Osteocyte (in vitro differentiated cells): ENCODE results near the gene GARS1. TPM values are rescaled to one million over a fixed set of nuclear protein-coding genes. Genes with fewer than 3 reads are reported as not detected.

Source experiments
- DNase-seq: peaks from one replicate; pipeline ENCODE4 v3.0.0; 2021; ENCODE audit warnings: mixed read lengths; ENCODE audit not compliant: unreplicated experiment; ENCODE audit errors: extremely low spot score
- H3K27ac Mint-ChIP-seq: one replicate; pipeline ENCODE4 v1.8.0; 2021; ENCODE audit warnings: mild to moderate bottlenecking, mixed read lengths; ENCODE audit not compliant: unreplicated experiment
- H3K27me3 Mint-ChIP-seq: one replicate; pipeline ENCODE4 v1.8.0; 2021; ENCODE audit warnings: mixed read lengths; ENCODE audit not compliant: unreplicated experiment
- H3K36me3 Mint-ChIP-seq: one replicate; pipeline ENCODE4 v1.8.0; 2021; ENCODE audit warnings: mixed read lengths; ENCODE audit not compliant: unreplicated experiment
- H3K4me1 Mint-ChIP-seq: one replicate; pipeline ENCODE4 v1.8.0; 2021; ENCODE audit warnings: mixed read lengths; ENCODE audit not compliant: unreplicated experiment
- H3K4me3 Mint-ChIP-seq: one replicate; pipeline ENCODE4 v1.8.0; 2021; ENCODE audit warnings: mild to moderate bottlenecking, moderate library complexity, mixed read lengths; ENCODE audit not compliant: unreplicated experiment
- H3K9me3 Mint-ChIP-seq: one replicate; pipeline ENCODE4 v1.8.0; 2021; ENCODE audit warnings: mixed read lengths; ENCODE audit not compliant: unreplicated experiment
- total RNA-seq: library from RNA; stranded (reverse); gene quantifications from 2 replicates; pipeline ENCODE4 v1.2.1, GENCODE V29; 2021
- TF ChIP-seq, protein P1 (sequence below): fragments of 200-600 bp; sonication (generic); IDR thresholded peaks from 2 replicates; pipeline ENCODE4 v1.5.0; 2021; ENCODE audit warnings: antibody characterized with exemption, mild to moderate bottlenecking, moderate library complexity

Gene GARS1
- total RNA-seq, 1 donor from 2014 or later, result 320 TPM

DNA sequence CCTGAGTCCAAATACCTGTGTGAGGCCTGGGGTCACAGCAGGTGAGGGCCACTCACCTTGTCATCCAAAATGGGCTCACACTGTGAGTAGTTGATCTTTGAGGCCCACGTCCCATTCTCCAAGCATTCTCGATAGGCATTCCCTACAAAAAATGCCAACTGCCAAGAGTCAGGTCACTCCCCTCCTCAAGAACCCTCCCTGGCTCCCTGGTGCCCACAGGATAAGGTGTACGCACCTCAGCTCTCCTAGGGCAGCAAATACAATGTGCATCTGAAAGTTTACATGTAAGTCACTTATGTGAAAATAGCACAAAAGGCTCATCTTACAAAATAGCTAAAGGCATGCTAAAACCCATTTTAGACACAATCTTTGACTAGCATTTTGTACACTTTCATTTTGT is 72.5 kb downstream of the GARS1 start:
- no peak overlapping the region for H3K27ac Mint-ChIP-seq
- no peak overlapping the region for H3K4me3 Mint-ChIP-seq
- no peaks in the 10 kb centered on the region for H3K36me3 Mint-ChIP-seq
- DNase-seq, result no peak
- TF ChIP-seq, protein P1, sequence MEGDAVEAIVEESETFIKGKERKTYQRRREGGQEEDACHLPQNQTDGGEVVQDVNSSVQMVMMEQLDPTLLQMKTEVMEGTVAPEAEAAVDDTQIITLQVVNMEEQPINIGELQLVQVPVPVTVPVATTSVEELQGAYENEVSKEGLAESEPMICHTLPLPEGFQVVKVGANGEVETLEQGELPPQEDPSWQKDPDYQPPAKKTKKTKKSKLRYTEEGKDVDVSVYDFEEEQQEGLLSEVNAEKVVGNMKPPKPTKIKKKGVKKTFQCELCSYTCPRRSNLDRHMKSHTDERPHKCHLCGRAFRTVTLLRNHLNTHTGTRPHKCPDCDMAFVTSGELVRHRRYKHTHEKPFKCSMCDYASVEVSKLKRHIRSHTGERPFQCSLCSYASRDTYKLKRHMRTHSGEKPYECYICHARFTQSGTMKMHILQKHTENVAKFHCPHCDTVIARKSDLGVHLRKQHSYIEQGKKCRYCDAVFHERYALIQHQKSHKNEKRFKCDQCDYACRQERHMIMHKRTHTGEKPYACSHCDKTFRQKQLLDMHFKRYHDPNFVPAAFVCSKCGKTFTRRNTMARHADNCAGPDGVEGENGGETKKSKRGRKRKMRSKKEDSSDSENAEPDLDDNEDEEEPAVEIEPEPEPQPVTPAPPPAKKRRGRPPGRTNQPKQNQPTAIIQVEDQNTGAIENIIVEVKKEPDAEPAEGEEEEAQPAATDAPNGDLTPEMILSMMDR, result no peak
- peaks cover 30% of the 10 kb centered on the region for H3K27me3 Mint-ChIP-seq
- H3K4me1 Mint-ChIP-seq, result no peaks in the 10 kb centered on the region
- no peaks in the 10 kb centered on the region for H3K9me3 Mint-ChIP-seq

DNA sequence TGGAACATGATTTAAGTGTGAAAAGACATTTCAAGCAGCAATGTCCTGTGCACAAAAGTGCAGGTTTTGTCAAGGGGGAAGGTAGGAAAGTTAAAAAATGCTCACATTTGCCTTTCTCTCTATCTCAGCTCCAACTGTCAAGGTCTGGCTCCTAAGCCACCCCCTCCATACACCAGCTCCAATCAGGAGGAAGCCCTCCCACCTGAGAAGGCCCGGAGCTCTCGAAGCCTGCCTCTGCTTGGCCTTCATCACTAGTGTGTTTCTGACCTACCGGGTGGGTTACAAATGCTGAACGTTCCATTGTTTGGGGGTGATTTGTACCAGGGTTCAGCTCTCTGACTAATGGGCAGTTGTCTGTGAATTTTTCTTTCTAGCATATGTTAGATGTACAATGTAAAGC is 73.4 kb downstream of the GARS1 start:
- H3K27me3 Mint-ChIP-seq, result peaks cover 25% of the 10 kb centered on the region
- no peak for DNase-seq
- H3K36me3 Mint-ChIP-seq, result no peaks in the 10 kb centered on the region
- TF ChIP-seq, protein P1, result no peak
- H3K27ac Mint-ChIP-seq, result no peak overlapping the region
- H3K4me1 Mint-ChIP-seq, result no peaks in the 10 kb centered on the region
- H3K4me3 Mint-ChIP-seq, result no peak overlapping the region
- no peaks in the 10 kb centered on the region for H3K9me3 Mint-ChIP-seq

DNA sequence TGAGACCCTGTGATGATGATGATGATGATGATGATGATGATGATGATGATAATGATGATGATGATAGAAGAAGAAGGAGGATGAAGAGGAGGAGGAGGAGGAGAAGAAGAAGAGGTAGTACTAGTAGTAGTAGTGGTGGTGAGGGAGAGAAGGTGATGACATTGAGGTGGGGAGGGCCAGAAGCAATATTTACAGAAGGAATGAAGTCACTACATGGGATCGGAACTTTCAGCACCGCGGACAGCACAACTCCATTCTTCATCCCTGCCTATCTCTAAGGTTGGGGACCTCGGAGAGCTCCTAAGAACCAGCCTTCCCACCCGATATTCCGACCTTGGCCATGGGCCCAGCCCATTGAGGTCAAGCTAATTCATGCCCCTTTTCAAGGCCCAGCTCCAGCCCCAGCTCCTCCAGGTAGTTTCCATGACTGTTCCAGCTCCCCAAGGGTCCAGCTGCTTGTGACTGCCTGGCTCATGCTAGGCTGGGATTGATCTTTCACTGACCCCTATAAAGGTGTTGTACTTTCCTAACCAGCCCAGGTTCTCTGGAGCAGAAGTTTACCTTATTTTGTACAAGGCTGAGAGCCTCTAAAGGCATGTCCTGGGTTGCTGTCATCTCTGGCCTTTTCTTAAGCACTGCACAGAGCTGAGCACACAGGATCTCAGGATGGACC is 77.3 kb downstream of the GARS1 start:
- H3K9me3 Mint-ChIP-seq, result no peaks in the 10 kb centered on the region
- TF ChIP-seq, protein P1, result no peak
- peaks cover 25% of the 10 kb centered on the region for H3K27me3 Mint-ChIP-seq
- H3K4me3 Mint-ChIP-seq, result no peak overlapping the region
- no peak for DNase-seq
- no peak overlapping the region for H3K27ac Mint-ChIP-seq
- H3K36me3 Mint-ChIP-seq, result no peaks in the 10 kb centered on the region
- H3K4me1 Mint-ChIP-seq, result no peaks in the 10 kb centered on the region

DNA sequence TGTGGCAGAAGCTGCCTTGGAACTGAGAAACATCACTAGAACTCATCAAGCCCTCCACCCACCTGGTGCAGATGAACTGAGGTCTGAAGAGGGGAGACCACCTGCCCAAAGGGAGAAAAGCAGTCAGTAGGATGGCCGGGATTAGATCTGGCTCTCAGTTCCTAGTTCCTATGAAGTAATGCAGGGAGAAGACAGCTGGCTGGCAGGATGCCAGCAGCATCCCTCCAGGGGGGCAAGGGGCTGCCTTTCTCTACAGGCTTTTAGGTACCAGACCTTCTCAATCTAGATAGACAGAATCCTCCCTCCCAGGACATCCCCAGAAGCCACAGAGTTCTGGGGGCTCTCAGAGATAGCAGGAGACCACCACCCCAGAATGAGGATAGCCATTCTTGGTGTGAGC is 79.7 kb downstream of the GARS1 start:
- no peaks in the 10 kb centered on the region for H3K9me3 Mint-ChIP-seq
- H3K4me3 Mint-ChIP-seq, result no peak overlapping the region
- H3K4me1 Mint-ChIP-seq, result no peaks in the 10 kb centered on the region
- H3K27ac Mint-ChIP-seq, result no peak overlapping the region
- TF ChIP-seq, protein P1, result no peak
- peaks cover 45% of the 10 kb centered on the region for H3K27me3 Mint-ChIP-seq
- no peaks in the 10 kb centered on the region for H3K36me3 Mint-ChIP-seq
- no peak for DNase-seq

DNA sequence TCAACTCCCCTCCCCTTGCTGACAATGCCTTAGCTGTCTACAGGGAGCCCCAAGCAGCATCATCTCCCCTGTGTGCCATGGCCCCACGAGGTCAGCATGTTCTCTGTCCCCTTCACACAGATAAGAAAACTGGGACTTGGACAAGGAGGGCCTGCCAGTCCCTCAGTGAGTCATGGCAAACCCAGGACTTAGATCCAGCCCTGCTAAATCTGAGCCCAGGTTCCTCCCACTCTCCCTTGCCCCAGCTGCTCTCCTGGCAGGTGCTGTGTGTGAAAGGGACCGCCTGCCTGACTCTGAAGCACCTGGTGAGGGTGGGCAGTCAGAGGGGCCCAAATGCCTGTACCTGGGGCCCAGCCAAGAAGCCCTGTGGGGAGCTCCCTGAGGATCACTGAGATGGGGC is 80.2 kb downstream of the GARS1 start:
- DNase-seq, result no peak
- no peaks in the 10 kb centered on the region for H3K4me1 Mint-ChIP-seq
- no peak overlapping the region for H3K4me3 Mint-ChIP-seq
- TF ChIP-seq, protein P1, result no peak
- no peak overlapping the region for H3K27ac Mint-ChIP-seq
- H3K36me3 Mint-ChIP-seq, result no peaks in the 10 kb centered on the region
- peaks cover 45% of the 10 kb centered on the region for H3K27me3 Mint-ChIP-seq
- no peaks in the 10 kb centered on the region for H3K9me3 Mint-ChIP-seq
